B cell (primary cell): Measurements from ENCODE around the gene UBE2D1.

Source experiments
- EZH2 ChIP-seq: IDR thresholded peaks from 2 replicates; pipeline ENCODE4 v1.6.1; 2012; ENCODE audit warnings: borderline replicate concordance, low read depth, mild to moderate bottlenecking, moderate library complexity, low read length; ENCODE audit not compliant: insufficient read depth, poor library complexity, severe bottlenecking
- TF ChIP-seq, protein P1 (sequence below): fragments of 200-600 bp; IDR thresholded peaks from one replicate; pipeline ENCODE4 v1.8.0; 2022; ENCODE audit warnings: antibody characterized with exemption, mild to moderate bottlenecking

DNA sequence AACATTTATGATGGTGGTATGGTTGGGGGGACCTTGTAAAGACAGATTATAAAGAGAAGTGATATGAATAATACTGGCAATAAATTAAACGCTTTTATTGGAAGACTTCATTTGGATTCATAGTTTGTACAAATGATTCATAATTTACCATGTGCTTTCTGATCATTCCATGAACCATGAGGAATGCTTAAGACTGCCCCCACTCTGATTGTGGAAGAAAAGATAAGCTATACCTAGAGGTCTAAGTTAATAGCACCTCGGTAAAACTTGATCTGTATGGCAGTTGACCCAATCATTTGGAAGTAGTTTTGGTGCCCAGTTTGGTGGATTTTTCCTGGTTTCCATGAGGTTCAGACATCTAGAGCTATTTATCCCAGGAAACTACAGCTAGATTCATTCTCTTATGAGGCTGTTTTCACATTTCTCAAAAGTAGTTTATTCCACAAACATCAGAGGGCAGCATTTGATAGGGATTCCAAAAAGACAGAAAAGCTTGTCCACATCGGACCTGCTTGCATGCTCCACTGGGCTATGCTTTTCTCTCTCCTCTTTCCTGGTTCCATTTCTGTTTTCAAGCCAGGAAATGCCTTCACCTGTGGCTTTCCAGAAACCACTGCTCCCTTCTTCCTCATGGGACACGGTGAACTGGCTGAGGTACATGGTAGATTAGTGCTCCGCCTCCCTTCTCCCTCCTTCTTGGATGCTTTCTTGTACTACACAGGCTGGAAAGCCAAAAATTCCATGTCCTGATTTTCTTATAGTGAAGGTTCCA is 79.7 kb downstream of the UBE2D1 start:
- TF ChIP-seq, protein P1, sequence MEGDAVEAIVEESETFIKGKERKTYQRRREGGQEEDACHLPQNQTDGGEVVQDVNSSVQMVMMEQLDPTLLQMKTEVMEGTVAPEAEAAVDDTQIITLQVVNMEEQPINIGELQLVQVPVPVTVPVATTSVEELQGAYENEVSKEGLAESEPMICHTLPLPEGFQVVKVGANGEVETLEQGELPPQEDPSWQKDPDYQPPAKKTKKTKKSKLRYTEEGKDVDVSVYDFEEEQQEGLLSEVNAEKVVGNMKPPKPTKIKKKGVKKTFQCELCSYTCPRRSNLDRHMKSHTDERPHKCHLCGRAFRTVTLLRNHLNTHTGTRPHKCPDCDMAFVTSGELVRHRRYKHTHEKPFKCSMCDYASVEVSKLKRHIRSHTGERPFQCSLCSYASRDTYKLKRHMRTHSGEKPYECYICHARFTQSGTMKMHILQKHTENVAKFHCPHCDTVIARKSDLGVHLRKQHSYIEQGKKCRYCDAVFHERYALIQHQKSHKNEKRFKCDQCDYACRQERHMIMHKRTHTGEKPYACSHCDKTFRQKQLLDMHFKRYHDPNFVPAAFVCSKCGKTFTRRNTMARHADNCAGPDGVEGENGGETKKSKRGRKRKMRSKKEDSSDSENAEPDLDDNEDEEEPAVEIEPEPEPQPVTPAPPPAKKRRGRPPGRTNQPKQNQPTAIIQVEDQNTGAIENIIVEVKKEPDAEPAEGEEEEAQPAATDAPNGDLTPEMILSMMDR = no peak
- no peak for TF ChIP-seq EZH2
